ENCODE data around the gene MTCL1. TPM values are rescaled to one million over a fixed set of nuclear protein-coding genes. Genes with fewer than 3 reads are reported as not detected.

The MTCL1 gene
- total RNA-seq, 1 donor = 59.6 TPM

GRCh38 chr18:8785855-8786482, 80.6 kb downstream of the MTCL1 start:
- H3K4me3 ChIP-seq (ENCODE audit: low read depth, low read length) = no peak overlapping the region
- DNase-seq (ENCODE audit: low read depth) = no peak
- no peak for TF ChIP-seq CTCF (IDR thresholded peaks at IDR 0.05; ENCODE audit: insufficient read depth, low read depth, low read length)

GRCh38 chr18:8786483-8787370, 81.4 kb downstream of the MTCL1 start:
- H3K4me3 ChIP-seq (ENCODE audit: low read depth, low read length) = no peak overlapping the region
- no peak for TF ChIP-seq CTCF (IDR thresholded peaks at IDR 0.05; ENCODE audit: insufficient read depth, low read depth, low read length)
- DNase-seq (ENCODE audit: low read depth) = no peak

- H3K4me3 ChIP-seq (ENCODE audit: low read depth, low read length) = no peak overlapping the region
- no peak for TF ChIP-seq CTCF (IDR thresholded peaks at IDR 0.05; ENCODE audit: insufficient read depth, low read depth, low read length)
- DNase-seq (ENCODE audit: low read depth) = no peak
Observed at GRCh38 chr18:8787371-8787670, 82.0 kb downstream of the MTCL1 start.

GRCh38 chr18:8787794-8788193, 82.4 kb downstream of the MTCL1 start:
- DNase-seq (ENCODE audit: low read depth) = no peak
- no peak for TF ChIP-seq CTCF (IDR thresholded peaks at IDR 0.05; ENCODE audit: insufficient read depth, low read depth, low read length)

GRCh38 chr18:8788503-8789429, 83.4 kb downstream of the MTCL1 start:
- TF ChIP-seq CTCF (IDR thresholded peaks at IDR 0.05; ENCODE audit: insufficient read depth, low read depth, low read length) = no peak
- DNase-seq (ENCODE audit: low read depth) = no peak
- no peak overlapping the region for H3K4me3 ChIP-seq (ENCODE audit: low read depth, low read length)

More at GRCh38 chr18:8787794-8788193, 82.4 kb downstream of the MTCL1 start:
- no peak overlapping the region for H3K4me3 ChIP-seq (ENCODE audit: low read depth, low read length)

- no peak overlapping the region for H3K4me3 ChIP-seq (ENCODE audit: low read depth, low read length)
- TF ChIP-seq CTCF (IDR thresholded peaks at IDR 0.05; ENCODE audit: insufficient read depth, low read depth, low read length) = no peak
- peak; percentile 64 for DNase-seq (ENCODE audit: low read depth)
Observed at GRCh38 chr18:8791171-8791651, 85.9 kb downstream of the MTCL1 start.

Data from fibroblast of villous mesenchyme (primary cell).